ENCODE measurements around the gene DMD.

DNA sequence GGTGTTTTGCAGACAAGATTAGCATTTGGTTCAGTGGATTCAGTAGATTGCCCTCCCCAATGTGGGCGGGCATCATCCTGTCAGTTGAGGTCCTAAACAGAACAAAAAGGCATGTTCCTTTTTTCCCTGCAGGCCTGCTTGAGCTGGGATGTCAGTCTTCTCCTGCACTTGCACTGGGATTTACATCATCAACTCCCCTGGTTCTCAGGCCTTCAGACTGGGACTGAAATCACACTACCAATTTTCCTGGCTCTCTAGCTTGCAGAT, 1860.6 kb downstream of the DMD start:
- TF ChIP-seq, protein P1, sequence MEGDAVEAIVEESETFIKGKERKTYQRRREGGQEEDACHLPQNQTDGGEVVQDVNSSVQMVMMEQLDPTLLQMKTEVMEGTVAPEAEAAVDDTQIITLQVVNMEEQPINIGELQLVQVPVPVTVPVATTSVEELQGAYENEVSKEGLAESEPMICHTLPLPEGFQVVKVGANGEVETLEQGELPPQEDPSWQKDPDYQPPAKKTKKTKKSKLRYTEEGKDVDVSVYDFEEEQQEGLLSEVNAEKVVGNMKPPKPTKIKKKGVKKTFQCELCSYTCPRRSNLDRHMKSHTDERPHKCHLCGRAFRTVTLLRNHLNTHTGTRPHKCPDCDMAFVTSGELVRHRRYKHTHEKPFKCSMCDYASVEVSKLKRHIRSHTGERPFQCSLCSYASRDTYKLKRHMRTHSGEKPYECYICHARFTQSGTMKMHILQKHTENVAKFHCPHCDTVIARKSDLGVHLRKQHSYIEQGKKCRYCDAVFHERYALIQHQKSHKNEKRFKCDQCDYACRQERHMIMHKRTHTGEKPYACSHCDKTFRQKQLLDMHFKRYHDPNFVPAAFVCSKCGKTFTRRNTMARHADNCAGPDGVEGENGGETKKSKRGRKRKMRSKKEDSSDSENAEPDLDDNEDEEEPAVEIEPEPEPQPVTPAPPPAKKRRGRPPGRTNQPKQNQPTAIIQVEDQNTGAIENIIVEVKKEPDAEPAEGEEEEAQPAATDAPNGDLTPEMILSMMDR (IDR thresholded peaks at IDR 0.05) = no peak
- no peak for TF ChIP-seq POLR2A (IDR thresholded peaks at IDR 0.05)
